Trophoblast cell (in vitro differentiated cells and primary cell): ENCODE data around the gene RUSF1.

Source experiments
- DNase-seq, 2 donors: peaks; one replicate each; pipeline ENCODE4 v3.0.0-alpha.2; 2016
- H2AFZ ChIP-seq: 2 replicates; pipeline ENCODE4 v1.6.1; 2013; ENCODE audit warnings: low read length, moderate library complexity, mild to moderate bottlenecking; ENCODE audit not compliant: insufficient read depth, poor library complexity
- H2AK5ac ChIP-seq: 2 replicates; pipeline ENCODE4 v1.6.1; 2013; ENCODE audit warnings: mild to moderate bottlenecking, low read length
- H2BK120ac ChIP-seq: 2 replicates; pipeline ENCODE4 v1.6.1; 2013; ENCODE audit warnings: low read length, mild to moderate bottlenecking, moderate library complexity; ENCODE audit not compliant: insufficient read depth, poor library complexity
- H2BK12ac ChIP-seq: 2 replicates; pipeline ENCODE4 v1.6.1; 2013; ENCODE audit warnings: mild to moderate bottlenecking, low read length, moderate library complexity
- H2BK5ac ChIP-seq: 2 replicates; pipeline ENCODE4 v1.6.1; 2013; ENCODE audit warnings: low read length, low read depth, moderate library complexity, mild to moderate bottlenecking; ENCODE audit not compliant: poor library complexity
- H3K14ac ChIP-seq: 2 replicates; pipeline ENCODE4 v1.6.1; 2013; ENCODE audit warnings: mild to moderate bottlenecking, low read length
- H3K18ac ChIP-seq: 2 replicates; pipeline ENCODE4 v1.6.1; 2013; ENCODE audit warnings: mild to moderate bottlenecking, low read length
- H3K23ac ChIP-seq: 2 replicates; pipeline ENCODE4 v1.6.1; 2013; ENCODE audit warnings: low read length
- H3K27ac ChIP-seq: 2 replicates; pipeline ENCODE4 v1.5.1; 2013; ENCODE audit warnings: low read depth, mild to moderate bottlenecking, inconsistent platforms, low read length, moderate library complexity
- H3K27me3 ChIP-seq: 2 replicates; pipeline ENCODE4 v1.6.1; 2013; ENCODE audit warnings: inconsistent platforms, mild to moderate bottlenecking, low read length, moderate library complexity; ENCODE audit not compliant: insufficient read depth
- H3K36me3 ChIP-seq, 2 experiments: 1 replicate in 1 of 2; 2 replicates in 1 of 2; pipeline ENCODE4 v1.6.1; 2013; ENCODE audit warnings: low read length in 2 of 2, mild to moderate bottlenecking in 2 of 2, moderate library complexity in 1 of 2; ENCODE audit not compliant: insufficient read depth in 2 of 2, control insufficient read depth in 1 of 2
- H3K4ac ChIP-seq: 2 replicates; pipeline ENCODE4 v1.6.1; 2013; ENCODE audit warnings: low read depth, mild to moderate bottlenecking, low read length, moderate library complexity
- H3K4me1 ChIP-seq, 2 experiments: 1 replicate in 1 of 2; 2 replicates in 1 of 2; pipeline ENCODE4 v1.6.1; 2013; ENCODE audit warnings: low read length in 2 of 2, mild to moderate bottlenecking in 2 of 2, moderate library complexity in 1 of 2; ENCODE audit not compliant: insufficient read depth in 2 of 2, control insufficient read depth in 1 of 2
- H3K4me2 ChIP-seq: 2 replicates; pipeline ENCODE4 v1.6.1; 2013; ENCODE audit warnings: inconsistent platforms, mild to moderate bottlenecking, low read length, moderate library complexity
- H3K4me3 ChIP-seq: 2 replicates; pipeline ENCODE4 v1.5.1; 2013; ENCODE audit warnings: mild to moderate bottlenecking, low read depth, low read length, inconsistent platforms
- H3K79me1 ChIP-seq: one replicate; pipeline ENCODE4 v1.6.1; 2013; ENCODE audit warnings: low read length
- H3K79me2 ChIP-seq: 2 replicates; pipeline ENCODE4 v1.6.1; 2013; ENCODE audit warnings: low read length, mild to moderate bottlenecking; ENCODE audit not compliant: control insufficient read depth, insufficient read depth, poor library complexity
- H3K9ac ChIP-seq: 2 replicates; pipeline ENCODE4 v1.6.1; 2013; ENCODE audit warnings: mild to moderate bottlenecking, low read length
- H3K9me3 ChIP-seq: 2 replicates; pipeline ENCODE4 v1.6.1; 2013; ENCODE audit warnings: low read depth, mild to moderate bottlenecking, control low read depth, inconsistent platforms, low read length; ENCODE audit not compliant: insufficient read depth
- H4K12ac ChIP-seq: 2 replicates; pipeline ENCODE4 v1.6.1; 2013; ENCODE audit warnings: low read depth, mild to moderate bottlenecking, low read length, moderate library complexity
- H4K8ac ChIP-seq: 2 replicates; pipeline ENCODE4 v1.6.1; 2013; ENCODE audit warnings: low read depth, mild to moderate bottlenecking, low read length, moderate library complexity
- H4K91ac ChIP-seq: one replicate; pipeline ENCODE4 v1.6.1; 2013; ENCODE audit warnings: low read depth, mild to moderate bottlenecking, low read length, moderate library complexity
- WGBS: extraction: QIAGEN DNeasy Blood & Tissue Kit; methylation state at CpG from one replicate; pipeline ENCODE4 v1.1.7; 2013; ENCODE audit warnings: missing lambda C conversion rate; ENCODE audit not compliant: insufficient read length, insufficient coverage; ENCODE audit errors: extremely low coverage; 5-methylcytosine and 5-hydroxymethylcytosine counted together

Gene RUSF1

DNA sequence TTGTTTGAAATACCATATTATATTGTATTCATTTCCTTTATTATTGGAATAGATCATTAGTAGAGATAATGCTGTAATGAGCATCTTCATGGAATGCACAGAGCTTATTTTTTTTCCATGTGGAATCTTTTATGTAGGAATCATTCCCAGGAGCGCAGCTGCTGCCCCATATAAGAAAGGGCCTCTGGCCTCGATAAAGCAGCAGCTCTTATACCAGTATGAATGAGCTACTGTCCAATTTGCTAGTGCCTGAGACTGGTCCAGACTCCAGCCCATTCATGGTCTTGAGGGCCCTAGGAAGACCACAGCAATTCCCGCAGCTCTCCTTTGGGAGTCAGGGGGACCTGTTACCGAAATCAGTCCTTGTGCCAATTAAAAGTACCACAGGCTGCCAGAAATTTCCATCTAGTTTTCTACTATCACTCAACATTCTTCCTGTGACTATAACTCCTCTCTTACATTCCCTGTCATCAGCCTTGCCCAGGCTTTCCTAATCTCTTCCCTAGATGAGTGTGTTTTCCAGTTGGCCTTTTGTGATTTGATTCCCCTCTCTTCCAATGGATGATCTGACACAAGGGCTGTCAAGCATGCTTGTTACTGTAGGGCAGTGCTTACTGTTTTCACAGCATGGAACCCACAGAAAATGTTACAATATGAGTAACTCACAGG lies 67.5 kb downstream of the RUSF1 start:
- peaks cover 7% of the 10 kb centered on the region for H3K79me1 ChIP-seq
- no peak overlapping the region for H3K4me3 ChIP-seq
- no peak overlapping the region for H2AK5ac ChIP-seq
- no peaks in the 10 kb centered on the region for H3K36me3 ChIP-seq
- H3K27me3 ChIP-seq = no peaks in the 10 kb centered on the region
- no peak overlapping the region for H3K9ac ChIP-seq
- H4K91ac ChIP-seq = no peak overlapping the region
- H3K14ac ChIP-seq = no peak overlapping the region
- H3K4me2 ChIP-seq = no peak overlapping the region
- H3K27ac ChIP-seq = no peak overlapping the region
- H3K4ac ChIP-seq = no peak overlapping the region
- no CpG with 5 or more reads among the region's 4 CpGs for WGBS
- H3K18ac ChIP-seq = no peak overlapping the region
- H4K12ac ChIP-seq = no peak overlapping the region
- no peak overlapping the region for H2BK12ac ChIP-seq
- no peak overlapping the region for H3K23ac ChIP-seq
- H3K79me2 ChIP-seq = peaks cover 4% of the 10 kb centered on the region
- no peak overlapping the region for H2AFZ ChIP-seq
- H4K8ac ChIP-seq = no peak overlapping the region
- H3K4me1 ChIP-seq = no peaks in the 10 kb centered on the region
- no peak overlapping the region for H2BK120ac ChIP-seq
- no peaks in the 10 kb centered on the region for H3K9me3 ChIP-seq
- H2BK5ac ChIP-seq = no peak overlapping the region
- no peak for DNase-seq

DNA sequence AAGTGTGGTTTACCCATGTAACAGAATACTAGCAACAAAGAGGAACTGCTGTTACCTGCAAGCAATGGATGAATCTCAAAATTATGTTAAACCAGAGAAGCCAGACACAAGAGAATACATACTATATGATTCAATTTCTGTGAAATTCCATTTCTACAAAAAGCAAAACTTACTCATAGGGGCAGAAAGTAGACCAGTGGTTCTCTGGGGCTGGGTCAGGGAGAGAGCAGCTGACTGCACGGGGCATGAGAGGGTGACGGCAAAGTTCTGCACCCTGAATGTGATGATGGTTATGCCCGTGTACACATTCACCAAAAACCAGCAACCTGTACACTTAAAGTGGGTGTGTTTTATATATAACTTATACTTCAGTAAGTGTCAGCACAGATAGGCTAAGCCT lies 68.7 kb downstream of the RUSF1 start:
- Histone ChIP-seq H2BK120ac (no peak overlapping the region), H3K27me3 (no peaks in the 10 kb centered on the region)

More for the DNA sequence above, 68.7 kb downstream of the RUSF1 start:
- H3K27ac ChIP-seq = no peak overlapping the region
- no peaks in the 10 kb centered on the region for H3K36me3 ChIP-seq
- H3K4me2 ChIP-seq = no peak overlapping the region
- WGBS = no CpG with 5 or more reads among the region's 3 CpGs
- H3K4me1 ChIP-seq = no peaks in the 10 kb centered on the region
- H3K4me3 ChIP-seq = no peak overlapping the region
- H4K91ac ChIP-seq = no peak overlapping the region
- H2BK12ac ChIP-seq = no peak overlapping the region
- no peak for DNase-seq
- H3K9me3 ChIP-seq = no peaks in the 10 kb centered on the region
- peaks cover 4% of the 10 kb centered on the region for H3K79me2 ChIP-seq
- H2AK5ac ChIP-seq = no peak overlapping the region
- H2BK5ac ChIP-seq = no peak overlapping the region
- H2AFZ ChIP-seq = no peak overlapping the region
- no peak overlapping the region for H4K8ac ChIP-seq
- H4K12ac ChIP-seq = no peak overlapping the region
- no peak overlapping the region for H3K4ac ChIP-seq
- no peak overlapping the region for H3K14ac ChIP-seq
- no peak overlapping the region for H3K23ac ChIP-seq
- no peak overlapping the region for H3K9ac ChIP-seq
- H3K18ac ChIP-seq = no peak overlapping the region
- H3K79me1 ChIP-seq = peaks cover 7% of the 10 kb centered on the region
